PC-9 (cell line): ENCODE results near the gene FMNL1. TPM values are rescaled to one million over a fixed set of nuclear protein-coding genes. Genes with fewer than 3 reads are reported as not detected.

Experiments
- BruUV-seq: library from RNA; stranded (reverse); fragments of 400-500 nt; replicated peaks from 2 replicates; lab custom pipeline; 2021; lab: Mats Ljungman, UMichigan
- CTCF ChIA-PET: fragments of 300-600 bp; sonication (Branson Sonifier 250); formaldehyde crosslinking; loops from one replicate; lab custom pipeline; 2022; ENCODE audit warnings: antibody characterized with exemption; lab: Charles Lee
- POLR2A ChIA-PET: fragments of 300-600 bp; sonication (Branson Sonifier 250); formaldehyde crosslinking; loops from one replicate; lab custom pipeline; 2022; ENCODE audit warnings: antibody characterized with exemption; ENCODE audit not compliant: unreplicated experiment; lab: Charles Lee
- DNase-seq, 2 experiments: peaks; one replicate each; pipeline versions ENCODE4 v3.0.0 to v3.0.0-alpha.2; 2015 to 2022; ENCODE audit warnings: mixed read lengths in 1 of 2
- H2AFZ ChIP-seq: fragments of 200-600 bp; sonication (generic); 2 replicates; pipeline ENCODE4 v1.8.1; 2017; ENCODE audit warnings: antibody characterized with exemption
- H3F3A ChIP-seq: fragments of 200-600 bp; sonication (generic); 2 replicates; pipeline ENCODE4 v1.8.1; 2017; ENCODE audit warnings: antibody characterized with exemption, mild to moderate bottlenecking, low read depth; ENCODE audit not compliant: insufficient read depth
- H3K27ac ChIP-seq: fragments of 200-600 bp; sonication (generic); 2 replicates; pipeline ENCODE4 v1.6.1; 2016; ENCODE audit warnings: mixed run types
- H3K27me3 ChIP-seq: fragments of 200-600 bp; sonication (generic); 2 replicates; pipeline ENCODE4 v1.6.1; 2016; ENCODE audit warnings: low read depth, mixed run types; ENCODE audit not compliant: insufficient read depth
- H3K36me3 ChIP-seq: fragments of 200-600 bp; sonication (generic); 2 replicates; pipeline ENCODE4 v1.6.1; 2016; ENCODE audit warnings: low read depth, mixed run types
- H3K4me1 ChIP-seq: fragments of 200-600 bp; sonication (generic); replicated peaks from 2 replicates; pipeline ENCODE4 v1.6.1; 2016; ENCODE audit warnings: mixed run types; ENCODE audit not compliant: insufficient read depth
- H3K4me2 ChIP-seq: fragments of 200-600 bp; sonication (generic); 2 replicates; pipeline ENCODE4 v1.6.1; 2017; ENCODE audit warnings: mixed run types
- H3K4me3 ChIP-seq: fragments of 200-600 bp; sonication (generic); 2 replicates; pipeline ENCODE4 v1.6.1; 2016; ENCODE audit warnings: mixed run types
- H3K79me2 ChIP-seq: fragments of 200-600 bp; sonication (generic); 2 replicates; pipeline ENCODE4 v1.6.1; 2017; ENCODE audit warnings: low read depth, mixed run types
- H3K9me2 ChIP-seq: fragments of 200-600 bp; sonication (generic); 2 replicates; pipeline ENCODE4 v1.8.1; 2017; ENCODE audit warnings: mild to moderate bottlenecking; ENCODE audit not compliant: insufficient read depth
- H3K9me3 ChIP-seq: fragments of 200-600 bp; sonication (generic); 2 replicates; pipeline ENCODE4 v1.8.1; 2016; ENCODE audit warnings: low read depth; ENCODE audit not compliant: insufficient read depth
- H4K20me1 ChIP-seq: fragments of 200-600 bp; sonication (generic); 2 replicates; pipeline ENCODE4 v1.8.1; 2017; ENCODE audit not compliant: insufficient read depth
- CTCF ChIP-seq: fragments of 200-600 bp; sonication (generic); conservative IDR thresholded peaks from 2 replicates; pipeline ENCODE4 v1.6.1; 2017; ENCODE audit warnings: mixed run types, antibody characterized with exemption, mild to moderate bottlenecking, moderate library complexity
- EZH2 ChIP-seq: fragments of 200-600 bp; sonication (generic); IDR thresholded peaks from 2 replicates; pipeline ENCODE4 v1.8.0; 2017; ENCODE audit warnings: antibody characterized with exemption, low read depth
- intact Hi-C: fragments of 100-400 bp; cut with micrococcal nuclease; formaldehyde crosslinking; loops from one replicate; pipeline ENCODE4 v1.10.0; 2022; ENCODE audit not compliant: unreplicated experiment
- total RNA-seq: library from RNA; stranded (reverse); gene quantifications from 2 replicates; pipeline ENCODE4 v1.2.3, GENCODE V29; 2021

FMNL1 gene
- total RNA-seq, 1 experiment from 2014 or later = 12.9 TPM

GRCh38 chr17:45243750-45244149 is 22.1 kb downstream of the FMNL1 start:
- Histone ChIP-seq H3K4me3 (no peak overlapping the region), H3K27me3 (no peaks in the 10 kb centered on the region), H4K20me1 (no peaks in the 10 kb centered on the region), H3K79me2 (peaks cover 4% of the 10 kb centered on the region), H3F3A (no peaks in the 10 kb centered on the region; the same call in 1 of the 2 replicates), H3K4me1 (peaks cover 9% of the 10 kb centered on the region), H3K9me2 (no peaks in the 10 kb centered on the region), H3K27ac (no peak overlapping the region), H3K9me3 (no peaks in the 10 kb centered on the region), H3K36me3 (no peaks in the 10 kb centered on the region), H2AFZ (no peak overlapping the region), H3K4me2 (no peak overlapping the region)
- ChIA-PET POLR2A (no interaction called here), CTCF (no interaction called here)
- BruUV-seq = no TSS peak
- no peak for DNase-seq
- intact Hi-C loops = no loop called here
- no peak for TF ChIP-seq CTCF
- no peak for TF ChIP-seq EZH2

GRCh38 chr17:45244725-45245656 is 23.3 kb downstream of the FMNL1 start:
- CTCF ChIA-PET = no interaction called here
- BruUV-seq = no TSS peak
- H3K36me3 ChIP-seq = no peaks in the 10 kb centered on the region
- intact Hi-C loops = no loop called here
- no peak for DNase-seq
- H3K4me2 ChIP-seq = no peak overlapping the region
- TF ChIP-seq EZH2 (no peak), CTCF (no peak)
- H3K27ac ChIP-seq = no peak overlapping the region
- no peaks in the 10 kb centered on the region; the same call in 1 of the 2 replicates for H3F3A ChIP-seq
- H3K4me3 ChIP-seq = no peak overlapping the region
- no peaks in the 10 kb centered on the region for H3K9me2 ChIP-seq
- H3K27me3 ChIP-seq = no peaks in the 10 kb centered on the region
- no peak overlapping the region for H2AFZ ChIP-seq
- no peaks in the 10 kb centered on the region for H3K9me3 ChIP-seq
- H4K20me1 ChIP-seq = no peaks in the 10 kb centered on the region
- POLR2A ChIA-PET = no interaction called here
- H3K79me2 ChIP-seq = peaks cover 14% of the 10 kb centered on the region
- peaks cover 14% of the 10 kb centered on the region for H3K4me1 ChIP-seq

- TF ChIP-seq EZH2 (no peak), CTCF (no peak)
- BruUV-seq = no TSS peak
- Histone ChIP-seq H4K20me1 (no peaks in the 10 kb centered on the region), H3K4me1 (peaks cover 14% of the 10 kb centered on the region), H3K27me3 (no peaks in the 10 kb centered on the region), H3F3A (no peaks in the 10 kb centered on the region; the same call in 1 of the 2 replicates), H3K4me2 (peak overlapping the region; percentile 99), H3K9me3 (no peaks in the 10 kb centered on the region), H3K27ac (no peak overlapping the region), H3K4me3 (peak overlapping the region; percentile 96), H3K9me2 (no peaks in the 10 kb centered on the region), H2AFZ (no peak overlapping the region), H3K36me3 (no peaks in the 10 kb centered on the region), H3K79me2 (peaks cover 14% of the 10 kb centered on the region)
- no peak for DNase-seq
- ChIA-PET CTCF (interaction anchor here (0.6 to 0.9 kb wide), 2 partner anchors 142 to 231 kb away, joined by 3 to 6 read pairs; no protein-coding TSS in a partner anchor), POLR2A (no interaction called here)
- intact Hi-C loops = no loop called here
Observed at GRCh38 chr17:45246338-45246737, 24.7 kb downstream of the FMNL1 start.
